H54 (cell line): Measurements from ENCODE around the gene BRAF.
"Not testable (repeated sequence)": the region's sequence is repeated elsewhere in the genome, so short reads cannot be mapped to it uniquely, and the experiment has no call there.

Experiments
- DNase-seq: peaks from one replicate; pipeline ENCODE4 v3.0.0; 2011; ENCODE audit warnings: low spot score, mixed read lengths; ENCODE audit not compliant: insufficient read length
- FAIRE-seq: peaks from 3 replicates; lab custom pipeline; 2011; peaks lifted over from hg19 to GRCh38; lab: Jason Lieb, UNC
- POLR2A ChIP-seq: IDR thresholded peaks from 2 replicates; pipeline ENCODE4 v1.6.1; 2011; ENCODE audit warnings: low read depth, mild to moderate bottlenecking, low read length

The BRAF gene

GRCh38 chr7:140752533-140752932, 172.2 kb downstream of the BRAF start:
- FAIRE-seq (no peak), DNase-seq (no peak)
- no peak for TF ChIP-seq POLR2A

DNA sequence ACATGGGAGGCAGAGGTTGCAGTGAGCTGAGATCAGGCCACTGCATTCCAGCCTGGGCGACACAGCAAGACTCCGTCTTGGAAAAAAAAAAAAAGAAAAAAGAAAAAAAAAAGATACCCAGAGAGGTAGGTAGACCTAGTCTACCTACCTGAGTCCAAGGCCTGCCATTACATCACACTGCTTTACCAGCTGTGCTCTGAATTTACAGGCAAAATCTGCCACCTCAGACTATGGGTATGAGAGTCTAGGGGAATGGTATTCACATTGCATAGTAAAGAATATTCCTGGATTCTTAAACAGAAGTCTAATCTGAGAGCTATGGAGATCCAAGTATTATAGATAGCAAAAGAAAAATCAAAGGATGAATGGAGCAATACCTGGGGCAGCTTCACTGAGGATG, 178.0 kb downstream of the BRAF start:
- TF ChIP-seq POLR2A, result no peak
- DNase-seq (no peak), FAIRE-seq (no peak)

DNA sequence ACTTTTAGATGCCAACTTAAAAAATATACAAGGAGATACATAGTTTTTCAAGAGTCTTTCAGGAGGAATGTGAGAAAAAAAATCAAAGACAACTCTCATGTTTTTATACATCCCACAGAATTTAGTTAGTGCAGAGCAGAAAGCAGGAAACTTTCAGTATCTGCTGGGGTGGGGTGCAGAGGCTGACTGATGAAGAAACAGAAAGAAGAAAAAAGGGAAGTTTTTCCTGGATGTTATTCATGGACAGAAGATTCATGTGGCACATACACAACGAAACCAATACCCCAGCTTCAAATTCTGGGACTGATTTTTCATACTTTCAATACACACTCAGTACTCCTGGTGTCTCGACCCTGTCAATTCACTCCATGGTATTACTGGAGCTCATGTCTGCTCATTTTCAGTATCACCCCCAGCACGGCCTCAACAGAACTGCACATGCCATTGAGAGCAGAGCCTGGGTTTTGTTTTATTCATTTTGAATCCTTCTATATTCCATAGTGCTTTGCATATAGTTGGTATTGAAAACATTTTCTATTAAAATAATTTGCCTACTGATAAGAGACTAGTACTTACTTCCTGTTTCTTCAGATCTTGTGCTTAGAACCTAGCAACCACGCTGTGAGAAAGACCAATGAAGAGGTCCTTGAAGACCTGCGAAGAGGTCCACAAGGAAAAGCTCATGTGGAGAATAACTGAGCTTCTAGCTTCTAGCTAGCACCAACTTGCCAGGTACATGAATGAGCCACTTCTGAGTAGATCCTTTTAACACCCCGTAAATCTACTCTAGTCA, 179.3 kb downstream of the BRAF start:
- FAIRE-seq, result no peak
- no peak for TF ChIP-seq POLR2A
- DNase-seq, result no peak

GRCh38 chr7:140744005-140744404, 180.7 kb downstream of the BRAF start:
- DNase-seq (no peak), FAIRE-seq (no peak)
- no peak for TF ChIP-seq POLR2A

- FAIRE-seq, DNase-seq: not testable (repeated sequence)
Measured at GRCh38 chr7:140743255-140743654, 181.5 kb downstream of the BRAF start.

- no peak for FAIRE-seq
- no peak for TF ChIP-seq POLR2A
- no peak for DNase-seq
Measured at GRCh38 chr7:140738280-140738679, 186.4 kb downstream of the BRAF start.

DNA sequence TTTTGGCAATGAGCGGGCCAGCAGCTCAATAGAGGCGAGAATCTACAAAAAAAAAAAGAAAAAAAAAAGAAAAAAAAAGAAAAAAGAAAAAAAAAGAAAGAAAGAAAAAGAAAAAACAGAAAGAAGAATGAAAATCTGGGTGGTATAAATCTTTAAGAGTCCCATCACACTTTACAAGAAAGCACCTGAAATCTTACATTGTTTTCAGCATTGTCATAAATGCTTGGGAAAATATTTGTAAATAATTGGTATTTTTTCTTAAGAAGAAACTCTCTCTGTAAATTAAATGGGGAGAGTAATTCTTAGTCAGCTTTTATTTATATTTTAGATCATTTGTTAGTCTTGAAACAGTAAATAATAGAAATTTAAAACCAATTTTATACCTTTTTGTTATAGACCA, 190.0 kb downstream of the BRAF start:
- no peak for TF ChIP-seq POLR2A
- FAIRE-seq, result no peak
- DNase-seq, result no peak

DNA sequence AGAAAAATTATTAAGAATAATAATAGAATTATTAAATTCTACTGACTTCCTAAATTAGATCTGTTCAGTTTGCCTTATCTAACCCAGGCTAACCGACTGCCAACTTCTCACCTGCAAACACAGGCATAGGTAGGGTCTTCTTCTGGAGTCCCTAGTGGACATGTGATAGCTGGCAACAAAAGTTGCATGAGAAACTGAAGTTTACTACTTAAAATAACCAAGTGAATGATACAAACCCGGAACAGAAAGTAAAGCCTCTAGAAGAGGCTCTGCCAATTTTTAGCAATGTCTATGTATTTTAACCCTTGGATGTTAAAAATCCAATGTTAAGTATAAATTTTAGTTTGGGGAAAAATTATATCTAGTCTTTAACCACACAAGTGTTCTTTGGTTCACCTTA, 190.6 kb downstream of the BRAF start:
- no peak for DNase-seq
- FAIRE-seq, result no peak
- TF ChIP-seq POLR2A, result no peak

DNA sequence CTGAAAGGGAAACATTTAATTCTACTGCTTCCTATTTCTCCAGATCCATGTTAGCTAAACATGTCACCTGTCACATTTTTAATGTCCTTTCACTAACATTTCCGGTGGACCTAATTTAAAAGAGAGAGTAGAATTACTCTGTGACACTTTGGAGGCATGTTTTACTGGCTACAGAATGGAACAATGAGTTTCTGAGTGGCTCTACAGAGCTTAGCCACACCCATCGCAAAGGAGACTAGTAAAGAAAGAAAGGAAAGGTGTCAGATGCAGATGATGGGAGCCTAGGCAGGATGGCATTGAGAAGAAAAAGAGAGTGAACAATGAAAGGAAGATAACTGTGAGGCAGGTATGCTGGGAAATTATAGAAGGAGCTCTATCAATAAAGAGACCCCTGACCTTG, 192.3 kb downstream of the BRAF start:
- DNase-seq, result no peak
- TF ChIP-seq POLR2A, result no peak
- FAIRE-seq, result no peak

DNA sequence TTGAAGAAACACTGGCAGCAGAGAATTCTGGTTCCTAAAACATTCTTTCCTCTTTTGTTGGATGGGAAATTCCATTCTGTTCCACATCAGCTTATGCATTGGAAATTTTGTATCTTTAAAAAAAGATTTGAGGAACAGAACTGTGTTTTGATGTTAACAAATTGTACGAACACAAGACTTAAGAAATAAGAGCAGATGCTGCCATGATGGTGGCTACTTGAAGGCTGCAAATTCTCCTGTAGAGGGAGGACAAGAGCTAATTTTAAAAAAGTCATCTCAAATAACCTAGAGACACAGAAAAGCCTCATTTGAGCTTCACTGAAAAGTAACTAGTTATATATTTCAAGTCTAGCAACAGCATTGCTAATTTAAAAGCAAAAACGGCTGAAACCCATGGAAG, 198.4 kb downstream of the BRAF start:
- FAIRE-seq (peak; percentile 53), DNase-seq (no peak)
- no peak for TF ChIP-seq POLR2A

GRCh38 chr7:140724706-140725105, 200.0 kb downstream of the BRAF start:
- DNase-seq (no peak), FAIRE-seq (no peak)
- no peak for TF ChIP-seq POLR2A

- TF ChIP-seq POLR2A, result no peak
- DNase-seq, result no peak
- no peak for FAIRE-seq
Measured at GRCh38 chr7:140723574-140723973, 201.2 kb downstream of the BRAF start.

DNA sequence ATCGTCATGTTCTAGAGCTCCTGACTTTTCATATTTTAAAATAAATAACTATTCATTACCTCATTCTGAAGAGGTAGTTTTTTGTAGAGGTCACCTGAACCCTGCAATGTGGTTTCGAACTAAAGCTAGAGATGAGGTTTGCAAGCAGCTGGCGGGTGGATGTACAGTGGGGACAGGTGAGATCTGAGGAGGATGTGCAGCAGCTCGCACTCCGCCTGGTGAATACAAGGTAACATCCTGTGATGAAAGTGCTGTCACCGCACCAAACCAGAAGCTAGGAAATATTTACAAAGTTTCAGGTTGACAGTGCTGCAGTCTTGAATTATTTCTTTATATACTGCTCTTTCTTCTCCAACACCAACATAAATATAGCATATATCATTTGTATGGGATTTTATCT, 201.7 kb downstream of the BRAF start:
- DNase-seq (no peak), FAIRE-seq (no peak)
- TF ChIP-seq POLR2A, result no peak

DNA sequence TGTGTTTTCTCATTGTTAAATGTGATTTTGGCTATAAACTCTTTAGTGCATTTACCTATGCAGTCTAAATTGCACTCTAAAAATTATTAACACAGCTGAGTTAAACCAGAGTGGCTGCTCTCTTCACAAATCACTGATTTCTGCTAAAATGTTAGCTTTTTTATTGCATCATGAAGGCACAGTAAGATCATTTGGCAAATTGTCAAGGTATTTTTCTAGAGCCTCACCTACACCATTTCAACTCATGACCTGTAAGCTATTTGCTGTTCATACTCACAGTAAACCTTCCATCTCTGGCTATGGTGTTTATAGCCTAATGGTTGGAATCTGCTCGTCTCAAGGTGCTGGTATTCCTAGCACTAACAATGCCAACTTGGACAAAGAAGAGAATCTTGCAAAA, 202.5 kb downstream of the BRAF start:
- no peak for TF ChIP-seq POLR2A
- DNase-seq (no peak), FAIRE-seq (no peak)

- DNase-seq, result no peak
- no peak for FAIRE-seq
- TF ChIP-seq POLR2A, result no peak
Measured at GRCh38 chr7:140719721-140720120, 205.0 kb downstream of the BRAF start.
